ENCODE measurements around the gene USP13. TPM values are rescaled to one million over a fixed set of nuclear protein-coding genes. Genes with fewer than 3 reads are reported as not detected.
A peak's percentile ranks its signal among the peaks of the same experiment; 100 is the strongest.

The USP13 gene
- total and polyA plus RNA-seq, 2 donors from 2014 or later = 3.0 to 9.0 TPM

- Histone ChIP-seq H3K4me1 (ENCODE audit: control insufficient read depth in 2 of 3, insufficient read depth in 2 of 3, low read depth in 1 of 3, low read length in 3 of 3) (no peaks in the 10 kb centered on the region), H3K27me3 (ENCODE audit: control insufficient read depth, insufficient read depth, low read length) (no peaks in the 10 kb centered on the region), H3K27ac (ENCODE audit: low read depth in 2 of 2, low read length in 2 of 2) (no peak overlapping the region), H3K9me3 (ENCODE audit: control insufficient read depth in 2 of 3, insufficient read depth in 1 of 3, low read length in 3 of 3) (no peaks in the 10 kb centered on the region), H3K4me3 (ENCODE audit: low read length in 3 of 3) (no peak overlapping the region), H3K36me3 (ENCODE audit: control insufficient read depth in 2 of 3, insufficient read depth in 3 of 3, low read length in 3 of 3) (no peaks in the 10 kb centered on the region), H3K9ac (ENCODE audit: low read length in 3 of 3) (no peak overlapping the region)
- intact Hi-C loops (cut with DNase I) = no loop called here
- no peak for TF ChIP-seq CTCF (IDR thresholded peaks at IDR 0.05; ENCODE audit: borderline replicate concordance, extremely low read depth, insufficient read depth)
- FAIRE-seq (no peak), DNase-seq (no peak)
Measured at GRCh38 chr3:179671309-179671708, 18.5 kb downstream of the USP13 start.

- FAIRE-seq = no peak
Measured at GRCh38 chr3:179671747-179672242, 19.0 kb downstream of the USP13 start.

GRCh38 chr3:179672918-179673317 lies 20.1 kb downstream of the USP13 start:
- TF ChIP-seq CTCF (IDR thresholded peaks at IDR 0.05; ENCODE audit: borderline replicate concordance, extremely low read depth, insufficient read depth) = no peak
- Histone ChIP-seq H3K4me1 (ENCODE audit: control insufficient read depth in 2 of 3, insufficient read depth in 2 of 3, low read depth in 1 of 3, low read length in 3 of 3) (no peaks in the 10 kb centered on the region), H3K36me3 (ENCODE audit: control insufficient read depth in 2 of 3, insufficient read depth in 3 of 3, low read length in 3 of 3) (no peaks in the 10 kb centered on the region), H3K4me3 (ENCODE audit: low read length in 3 of 3) (no peak overlapping the region), H3K9ac (ENCODE audit: low read length in 3 of 3) (no peak overlapping the region), H3K27me3 (ENCODE audit: control insufficient read depth, insufficient read depth, low read length) (no peaks in the 10 kb centered on the region), H3K9me3 (ENCODE audit: control insufficient read depth in 2 of 3, insufficient read depth in 1 of 3, low read length in 3 of 3) (no peaks in the 10 kb centered on the region), H3K27ac (ENCODE audit: low read depth in 2 of 2, low read length in 2 of 2) (no peak overlapping the region)
- intact Hi-C loops (cut with DNase I) = no loop called here
- DNase-seq (peak in 3 of 5 donors; percentile 54 to 79 (median 57)), FAIRE-seq (no peak)

More at GRCh38 chr3:179671747-179672242, 19.0 kb downstream of the USP13 start:
- Histone ChIP-seq H3K36me3 (ENCODE audit: control insufficient read depth in 2 of 3, insufficient read depth in 3 of 3, low read length in 3 of 3) (no peaks in the 10 kb centered on the region), H3K9me3 (ENCODE audit: control insufficient read depth in 2 of 3, insufficient read depth in 1 of 3, low read length in 3 of 3) (no peaks in the 10 kb centered on the region), H3K4me3 (ENCODE audit: low read length in 3 of 3) (no peak overlapping the region), H3K27ac (ENCODE audit: low read depth in 2 of 2, low read length in 2 of 2) (no peak overlapping the region), H3K27me3 (ENCODE audit: control insufficient read depth, insufficient read depth, low read length) (no peaks in the 10 kb centered on the region), H3K4me1 (ENCODE audit: control insufficient read depth in 2 of 3, insufficient read depth in 2 of 3, low read depth in 1 of 3, low read length in 3 of 3) (no peaks in the 10 kb centered on the region), H3K9ac (ENCODE audit: low read length in 3 of 3) (no peak overlapping the region)
- intact Hi-C loops (cut with DNase I) = no loop called here
- DNase-seq = peak in 2 of 5 donors; percentile 16 to 61
- TF ChIP-seq CTCF (IDR thresholded peaks at IDR 0.05; ENCODE audit: borderline replicate concordance, extremely low read depth, insufficient read depth) = no peak

GRCh38 chr3:179673523-179673922 lies 20.7 kb downstream of the USP13 start:
- FAIRE-seq (no peak), DNase-seq (peak in 1 of 5 donors; percentile 13)
- no peak overlapping the region for H3K4me3 ChIP-seq (ENCODE audit: low read length in 3 of 3)
- H3K9ac ChIP-seq (ENCODE audit: low read length in 3 of 3) = no peak overlapping the region
- no peaks in the 10 kb centered on the region for H3K4me1 ChIP-seq (ENCODE audit: control insufficient read depth in 2 of 3, insufficient read depth in 2 of 3, low read depth in 1 of 3, low read length in 3 of 3)
- no peaks in the 10 kb centered on the region for H3K27me3 ChIP-seq (ENCODE audit: control insufficient read depth, insufficient read depth, low read length)
- H3K27ac ChIP-seq (ENCODE audit: low read depth in 2 of 2, low read length in 2 of 2) = no peak overlapping the region
- H3K36me3 ChIP-seq (ENCODE audit: control insufficient read depth in 2 of 3, insufficient read depth in 3 of 3, low read length in 3 of 3) = no peaks in the 10 kb centered on the region
- intact Hi-C loops (cut with DNase I) = no loop called here
- no peak for TF ChIP-seq CTCF (IDR thresholded peaks at IDR 0.05; ENCODE audit: borderline replicate concordance, extremely low read depth, insufficient read depth)
- H3K9me3 ChIP-seq (ENCODE audit: control insufficient read depth in 2 of 3, insufficient read depth in 1 of 3, low read length in 3 of 3) = no peaks in the 10 kb centered on the region
